GM21423 (cell line): ENCODE results near the gene LETM1.

Source experiments
- ATAC-seq: cut with Tn5 transposase; IDR thresholded peaks from one replicate; pipeline ENCODE4 v1.9.1; 2021; ENCODE audit warnings: mild to moderate bottlenecking, moderate library complexity; ENCODE audit not compliant: unreplicated experiment

The LETM1 gene

DNA sequence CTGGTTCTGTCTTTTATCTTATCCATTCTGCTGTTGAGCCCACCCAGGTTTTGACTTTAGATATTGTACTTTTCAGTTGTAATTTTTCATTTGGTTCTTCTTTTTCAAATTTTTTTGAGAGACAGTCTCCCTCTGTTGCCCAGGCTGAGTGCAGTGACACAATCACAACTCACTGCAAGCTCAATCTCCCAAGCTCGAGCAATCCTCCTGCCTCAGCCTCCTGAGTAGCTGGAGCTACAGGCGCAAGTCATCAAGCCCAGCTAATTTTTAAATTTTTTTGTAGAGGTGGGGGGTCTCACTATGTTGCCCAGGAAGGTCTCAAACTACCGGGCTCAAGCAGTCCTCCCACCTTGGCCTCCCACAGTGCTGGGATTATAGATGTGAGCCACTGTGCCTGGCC lies 25.7 kb downstream of the LETM1 start:
- ATAC-seq: no peak

DNA sequence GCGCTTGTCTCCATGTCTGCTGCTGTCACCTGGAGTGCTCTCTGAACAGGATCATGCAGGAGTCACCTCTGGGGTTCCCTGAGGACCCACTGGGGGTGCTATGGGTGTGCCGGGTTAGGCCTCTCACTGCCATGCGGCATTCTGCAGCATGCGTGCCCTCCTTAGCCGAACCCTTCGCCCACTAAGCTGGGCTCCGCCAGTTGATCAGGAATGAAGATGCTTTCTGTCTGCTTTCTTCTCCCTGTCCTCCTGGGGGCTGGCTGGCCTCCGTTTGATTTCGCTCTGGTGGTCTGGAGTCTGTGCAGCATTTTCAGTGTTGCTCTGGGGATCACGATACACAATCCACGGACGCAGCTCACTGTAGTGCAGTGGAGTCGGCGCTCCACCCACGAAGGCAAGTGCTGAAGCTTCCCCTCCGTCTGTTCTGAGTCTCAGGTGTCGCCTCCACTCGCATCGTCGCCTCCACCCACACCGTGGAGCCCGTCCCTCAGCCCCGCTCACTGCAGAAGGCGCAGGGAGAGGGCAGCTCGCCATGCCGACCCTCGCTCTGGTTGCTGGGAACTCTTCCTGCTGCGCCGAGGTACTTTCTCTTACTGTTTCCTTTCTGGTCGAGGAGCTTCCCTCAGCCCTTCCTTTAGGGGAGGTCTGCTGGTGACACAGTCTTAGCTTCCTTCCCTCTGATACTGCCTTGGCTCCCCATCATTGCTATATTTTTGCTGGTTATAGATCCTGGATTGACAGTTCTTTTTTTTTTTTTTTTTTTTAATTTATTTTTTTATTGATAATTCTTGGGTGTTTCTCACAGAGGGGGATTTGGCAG lies 29.2 kb downstream of the LETM1 start:
- ATAC-seq: no peak

DNA sequence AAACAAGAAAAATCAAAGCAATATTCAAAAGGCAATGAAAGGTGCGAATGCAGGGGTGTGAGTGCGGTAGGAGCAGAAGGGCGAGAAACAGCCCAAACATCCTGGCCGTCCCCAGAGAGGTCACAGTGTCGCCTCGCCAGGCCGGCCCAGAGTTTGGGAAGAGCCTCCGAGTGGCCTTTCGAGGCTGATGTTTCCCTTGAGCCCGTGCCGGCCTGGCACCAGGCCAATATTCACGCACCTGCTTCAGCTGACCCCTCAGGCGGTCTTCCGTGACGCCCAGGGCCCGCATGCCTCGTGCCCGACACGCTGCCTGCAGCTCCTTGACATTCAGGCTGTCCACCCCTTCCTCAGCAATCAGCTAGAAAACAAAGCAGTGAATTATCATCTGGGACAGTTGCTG lies 30.6 kb downstream of the LETM1 start:
- no peak for ATAC-seq

DNA sequence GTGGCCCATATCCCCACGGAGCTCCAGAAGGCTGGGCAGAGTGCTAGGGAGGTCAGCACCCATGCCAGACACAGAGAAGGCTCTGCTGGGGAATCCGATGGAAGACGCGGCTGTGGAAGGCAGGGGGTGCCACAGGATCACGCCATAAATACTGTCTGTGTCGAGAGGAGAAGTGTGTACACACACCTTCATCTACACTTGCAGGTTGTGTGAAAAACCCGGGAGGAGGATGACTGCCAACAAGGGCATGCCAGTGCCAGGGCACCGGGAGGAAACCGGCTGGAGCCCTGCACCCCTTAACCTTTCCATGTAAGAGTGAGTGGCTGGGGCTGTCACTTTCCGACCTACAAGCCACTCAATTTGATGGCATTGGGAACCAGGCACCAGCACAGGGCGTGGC lies 31.2 kb downstream of the LETM1 start:
- ATAC-seq: no peak

DNA sequence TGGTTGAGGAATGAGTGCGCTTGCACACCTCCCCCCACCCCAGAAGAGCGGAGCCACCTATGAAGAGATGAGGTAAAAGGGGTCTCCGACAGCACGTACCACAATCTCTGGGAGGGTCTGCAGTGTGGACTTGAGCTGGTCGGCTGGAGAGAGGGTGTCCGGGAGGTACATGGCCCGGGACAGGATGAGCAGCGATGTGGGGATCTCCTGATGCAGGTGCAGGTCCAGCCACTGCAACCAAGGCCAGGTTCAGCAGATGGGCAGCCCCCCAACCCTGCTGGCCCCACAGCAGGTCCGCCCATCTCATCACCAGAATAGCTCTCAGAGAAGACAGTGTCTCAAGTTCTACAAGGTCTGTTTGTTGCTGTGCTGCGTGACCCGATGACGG lies 32.4 kb downstream of the LETM1 start:
- no peak for ATAC-seq

DNA sequence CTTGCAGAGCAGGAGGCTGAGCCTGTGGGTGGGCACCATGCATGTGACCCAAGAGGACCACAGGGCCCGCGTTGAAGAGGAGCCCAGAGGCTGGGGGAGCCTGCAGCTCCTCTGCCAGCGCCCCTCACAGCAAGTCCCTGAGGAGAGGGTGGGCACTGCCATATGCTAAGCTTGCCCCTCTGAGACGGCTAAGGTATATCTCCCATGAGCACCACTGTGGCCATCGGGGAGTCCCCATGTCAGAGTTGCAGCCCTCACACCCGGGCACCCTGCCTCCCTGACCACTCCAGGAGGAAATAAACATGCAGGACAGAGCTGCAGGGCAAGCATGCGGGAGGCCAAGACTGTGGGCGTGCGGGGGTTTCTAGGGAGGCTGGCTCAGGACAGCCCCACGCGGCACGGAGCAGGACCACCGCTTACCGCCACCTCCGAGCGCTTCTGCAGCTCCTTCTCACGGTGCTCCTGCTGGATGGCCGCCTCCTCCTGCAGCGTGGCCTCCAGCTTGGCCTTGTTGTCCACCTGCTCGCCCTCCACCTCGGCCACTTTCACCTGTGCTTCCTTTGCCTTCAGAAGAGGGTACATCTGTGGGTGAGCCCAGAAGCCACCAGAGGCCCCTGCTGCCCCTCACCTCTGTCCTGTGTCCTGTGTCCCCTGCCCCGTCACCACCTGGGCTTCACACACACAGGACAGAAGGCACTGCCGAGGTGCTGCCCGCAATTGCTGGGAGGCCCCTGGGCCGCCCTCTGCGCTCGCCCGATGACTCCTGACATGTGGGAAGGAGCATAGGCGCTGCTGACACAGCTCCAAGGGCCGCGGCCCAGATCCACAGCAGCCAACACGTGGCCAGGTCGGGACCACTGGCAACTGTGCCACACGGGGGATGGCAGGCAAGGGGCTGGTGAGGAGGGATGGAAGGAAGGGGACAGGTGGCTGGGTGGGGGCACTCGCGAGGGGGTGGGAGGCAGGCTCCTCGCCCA lies 33.1 kb downstream of the LETM1 start:
- no peak for ATAC-seq

DNA sequence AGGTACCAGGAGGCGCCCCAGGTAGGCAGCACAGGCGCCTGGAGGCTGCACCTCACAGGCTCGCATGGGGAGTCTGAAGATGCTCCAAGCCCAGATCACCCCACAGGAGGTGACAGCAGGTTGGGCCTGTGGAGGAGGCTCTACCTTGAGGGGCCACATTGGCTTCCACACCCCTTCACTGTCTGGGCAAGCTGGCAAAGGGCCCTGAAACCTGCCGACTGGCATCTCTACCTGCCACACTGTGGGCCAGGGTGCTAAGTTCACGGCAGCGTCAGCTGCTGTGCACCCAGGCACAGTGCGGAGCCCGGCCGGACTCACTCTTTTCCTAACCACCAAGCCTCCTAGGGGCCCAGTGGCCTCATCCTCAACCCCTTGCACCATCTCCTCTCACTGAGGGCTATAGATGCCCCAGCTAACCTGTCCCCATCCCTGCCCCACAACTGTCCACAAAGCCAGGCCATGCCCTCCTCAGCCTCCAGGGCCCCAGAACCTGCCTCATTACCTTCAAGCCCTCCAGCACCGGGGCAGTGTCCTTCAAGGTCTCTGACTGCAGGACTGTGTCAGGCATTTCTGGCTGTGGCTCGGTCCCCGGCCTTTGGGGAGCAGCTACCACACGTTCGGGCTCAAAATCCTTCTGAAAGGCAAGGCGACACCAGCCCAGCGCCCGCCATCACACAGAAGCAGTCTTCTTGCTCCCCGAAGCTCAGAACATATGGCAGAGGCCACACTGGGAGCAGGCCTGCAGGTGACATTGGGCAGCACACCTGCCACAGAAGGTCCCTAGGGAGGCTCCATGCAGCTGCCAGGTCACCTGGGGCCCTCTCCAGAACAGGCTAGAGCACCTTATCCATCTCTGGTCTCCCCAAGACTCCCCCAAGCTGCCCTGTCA lies 34.0 kb downstream of the LETM1 start:
- ATAC-seq: no peak

DNA sequence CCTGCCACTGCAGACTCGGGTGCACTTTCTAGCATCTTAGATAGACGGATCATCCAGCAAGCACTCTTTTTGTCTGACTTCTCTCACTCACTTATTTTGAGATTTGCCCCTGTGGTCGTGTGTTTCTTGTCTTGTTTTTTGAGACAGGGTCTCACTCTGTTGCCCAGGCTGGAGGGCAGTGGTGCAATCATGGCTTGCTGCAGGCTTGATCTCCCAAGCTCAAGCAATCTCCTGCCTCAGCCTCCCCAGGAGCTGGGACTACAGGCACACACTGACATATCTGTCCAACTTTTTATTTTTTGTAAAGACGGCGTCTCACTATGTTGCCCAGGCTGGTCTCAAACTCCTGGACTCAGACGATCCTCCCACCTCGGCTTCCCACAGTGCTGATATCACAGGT lies 36.1 kb downstream of the LETM1 start:
- ATAC-seq: no peak

DNA sequence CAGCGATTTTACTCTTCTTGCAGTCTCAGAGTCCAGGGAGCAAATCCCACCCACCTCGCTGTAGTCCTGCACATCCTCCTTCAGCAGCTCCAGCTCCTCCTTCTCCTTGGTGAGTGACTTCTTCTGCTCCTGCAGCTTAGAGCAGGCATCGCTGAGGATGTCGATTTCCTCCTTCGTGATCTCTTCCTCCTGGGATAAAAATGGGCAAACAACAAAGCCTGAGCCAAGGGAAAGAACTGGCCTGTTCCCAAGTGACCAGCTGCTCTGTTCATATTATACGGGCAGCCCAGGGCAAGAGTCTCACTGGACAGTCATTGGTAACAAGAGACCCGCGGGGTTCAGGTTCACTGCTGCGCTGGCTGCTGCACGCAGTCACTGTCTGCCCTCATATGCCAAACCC lies 36.7 kb downstream of the LETM1 start:
- ATAC-seq: no peak

DNA sequence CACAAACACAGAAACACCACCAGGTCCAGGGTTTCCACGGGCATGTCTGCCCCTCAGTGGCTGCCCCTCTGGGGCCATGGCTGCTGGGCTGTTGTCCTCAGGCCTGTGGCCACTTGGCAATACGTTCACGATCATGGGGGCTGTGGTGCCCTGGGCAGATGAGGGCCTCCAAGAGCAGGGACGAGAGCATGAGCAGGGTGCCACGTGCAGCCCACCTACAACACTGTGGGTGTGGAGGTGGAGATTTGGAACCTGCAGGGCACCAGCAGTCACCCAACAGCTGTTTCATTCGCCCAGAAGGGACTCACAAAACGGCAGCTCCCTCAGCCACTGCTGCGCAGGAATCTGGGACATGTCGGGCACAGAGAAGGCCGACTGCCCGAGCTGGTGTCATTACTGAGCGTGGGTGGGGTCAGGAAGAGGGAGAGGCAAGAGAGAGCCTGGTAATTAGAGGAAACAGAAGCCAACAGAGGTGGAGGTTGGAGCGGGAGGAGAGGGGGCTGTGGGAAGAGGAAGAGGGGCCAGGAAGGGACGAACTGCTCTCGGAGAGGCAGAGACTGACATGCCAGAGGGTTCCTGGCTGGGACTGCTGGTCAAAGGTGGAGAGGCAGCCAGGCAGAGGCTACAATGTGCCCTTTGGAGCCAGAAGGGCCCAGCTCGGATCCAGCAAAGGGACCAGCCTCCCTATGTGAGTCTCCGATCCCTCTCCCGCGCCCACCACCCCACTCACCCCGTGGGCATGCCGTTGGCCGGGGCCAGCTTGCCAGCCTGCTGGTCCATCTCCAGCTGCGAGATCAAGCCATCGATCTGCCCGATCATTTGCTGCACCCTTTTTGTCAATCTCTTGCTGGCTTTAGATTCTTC lies 39.7 kb downstream of the LETM1 start:
- ATAC-seq: no peak

DNA sequence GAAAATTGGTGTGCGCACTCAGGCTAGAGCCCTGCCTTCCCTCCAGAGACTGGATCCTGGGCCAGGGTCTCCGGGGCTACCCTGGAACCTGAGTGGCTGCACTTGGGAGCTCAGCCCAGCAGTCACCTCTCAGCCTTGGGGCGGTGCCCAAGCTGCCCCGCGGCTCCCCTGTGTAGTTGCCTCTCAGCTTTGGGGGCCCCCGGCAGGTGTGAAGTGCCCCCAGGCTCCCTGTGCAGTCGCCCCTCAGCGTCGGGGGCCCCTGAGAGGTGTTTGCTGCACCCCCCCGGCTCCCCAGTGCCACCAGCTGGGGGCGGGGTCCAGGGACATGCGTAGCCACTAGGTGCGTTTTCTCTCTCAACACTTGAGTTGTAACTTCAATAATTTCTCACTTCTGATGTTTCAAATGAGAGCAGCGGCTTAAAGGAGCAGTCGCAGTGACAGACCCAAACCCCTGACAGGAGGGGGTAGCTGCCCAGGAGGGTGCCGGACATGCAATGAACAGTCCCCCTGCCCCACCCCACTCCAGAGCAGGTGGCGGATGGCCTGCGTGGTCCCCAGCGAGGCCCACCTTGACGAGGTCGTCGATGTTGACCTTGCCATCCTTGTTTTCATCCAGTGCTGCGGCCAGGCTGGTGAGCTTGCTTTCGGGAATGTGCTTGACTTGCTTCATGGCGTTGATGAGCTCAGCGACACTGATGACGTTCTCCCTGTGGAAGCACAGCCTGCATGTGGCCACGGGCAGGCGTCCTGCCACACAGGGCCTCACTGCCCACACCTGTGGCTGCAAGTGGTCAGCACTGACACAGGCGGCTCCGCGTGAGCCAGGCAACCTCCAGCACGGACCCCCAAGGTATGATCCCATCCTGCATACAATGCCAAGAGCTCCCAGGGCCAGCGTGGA lies 40.6 kb downstream of the LETM1 start:
- no peak for ATAC-seq

DNA sequence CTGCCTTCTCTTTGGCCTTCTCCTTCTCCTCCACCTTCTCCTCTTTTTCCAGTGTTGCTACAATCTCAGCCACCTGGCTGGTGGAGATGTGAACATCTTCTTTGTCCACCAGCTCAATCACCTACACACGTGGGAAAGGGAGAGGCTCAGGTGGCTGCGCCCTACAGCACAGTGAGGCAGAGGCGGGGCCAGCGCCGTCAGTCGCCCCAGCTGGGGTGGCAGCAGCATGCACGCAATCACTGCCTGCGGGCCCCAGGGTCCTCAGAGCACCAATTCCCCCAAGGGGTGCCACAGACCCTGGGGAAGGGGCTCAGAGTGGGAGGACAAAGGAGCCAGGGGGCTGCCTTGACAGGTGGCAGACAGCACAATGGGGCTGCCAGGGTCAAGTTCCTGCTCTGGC lies 41.5 kb downstream of the LETM1 start:
- ATAC-seq: no peak

DNA sequence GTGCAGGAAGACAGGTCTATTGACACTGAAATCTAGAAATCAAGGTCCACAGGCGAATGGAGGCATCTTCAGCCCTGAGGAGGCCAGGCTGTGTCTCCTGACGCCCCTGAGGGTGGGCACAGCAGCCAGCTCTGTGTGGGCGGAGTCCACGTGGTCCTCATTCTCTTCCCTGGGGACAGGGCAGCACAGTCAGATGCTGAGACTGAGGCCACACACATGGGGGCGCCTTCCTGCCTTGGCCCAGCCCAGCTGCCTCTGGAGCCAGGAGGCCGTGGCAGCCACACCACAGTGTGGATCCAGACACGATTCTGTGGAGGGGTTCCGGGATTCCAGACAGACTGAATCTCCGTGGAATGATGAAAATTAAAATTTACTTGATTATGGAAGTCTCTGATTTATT lies 42.0 kb downstream of the LETM1 start:
- no peak for ATAC-seq

DNA sequence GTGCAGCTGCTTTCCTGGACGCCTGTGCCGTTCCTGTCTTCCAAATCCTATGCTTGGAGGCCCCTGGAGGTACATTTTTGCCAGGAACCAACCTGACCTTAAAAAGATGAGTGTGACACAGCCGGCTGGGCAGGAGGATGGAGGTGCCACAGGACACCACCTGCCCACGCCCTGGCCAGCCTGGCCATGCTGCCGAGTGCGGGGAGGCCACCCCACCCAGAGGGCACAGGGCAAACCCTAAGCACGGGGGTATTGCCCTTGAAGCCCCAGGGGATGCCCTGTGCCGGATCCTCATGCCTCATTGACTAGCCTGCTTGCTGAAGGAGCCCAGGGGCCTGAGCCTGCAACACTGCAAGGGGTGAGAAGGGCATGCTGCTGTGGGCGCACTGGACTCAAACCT lies 42.7 kb downstream of the LETM1 start:
- no peak for ATAC-seq

DNA sequence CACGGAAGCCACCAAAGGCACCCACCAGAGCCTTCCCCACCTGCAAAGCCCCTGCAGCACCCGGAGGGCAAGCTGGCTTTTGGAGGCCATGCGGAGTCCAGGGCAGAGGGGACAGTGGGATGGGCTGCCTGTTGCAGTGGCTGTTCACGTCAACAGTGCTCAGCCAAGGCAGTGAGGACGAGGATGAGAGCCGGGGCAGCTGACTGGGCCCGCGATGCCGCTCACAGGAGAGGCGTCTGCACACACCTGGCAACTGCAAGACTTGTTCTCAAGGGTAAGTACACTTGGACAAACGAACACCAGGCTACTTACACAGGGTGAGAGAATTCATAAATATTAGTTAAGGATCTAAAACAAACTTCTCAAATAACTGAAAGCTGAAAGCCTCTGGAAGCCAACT lies 43.2 kb downstream of the LETM1 start:
- no peak for ATAC-seq

DNA sequence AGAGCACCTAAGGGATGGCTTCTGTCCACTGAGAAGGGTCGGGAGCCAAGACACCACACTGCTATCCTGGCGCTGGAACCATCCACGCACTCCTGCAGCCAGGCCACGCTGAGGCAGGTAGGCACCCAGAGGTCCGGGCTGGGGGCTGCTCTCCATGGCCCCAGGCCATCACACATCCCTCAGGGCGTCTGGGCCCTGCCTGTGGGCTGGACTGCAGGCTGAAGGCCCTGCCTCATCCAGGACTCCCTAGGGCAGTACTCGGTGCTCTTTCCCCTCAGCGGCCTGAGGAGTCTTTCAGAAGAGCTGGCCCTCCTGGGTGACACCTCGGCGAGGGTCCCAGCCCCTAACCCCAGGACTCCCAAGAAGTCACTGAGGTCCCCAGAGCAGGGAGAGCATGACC lies 45.2 kb downstream of the LETM1 start:
- ATAC-seq: no peak

DNA sequence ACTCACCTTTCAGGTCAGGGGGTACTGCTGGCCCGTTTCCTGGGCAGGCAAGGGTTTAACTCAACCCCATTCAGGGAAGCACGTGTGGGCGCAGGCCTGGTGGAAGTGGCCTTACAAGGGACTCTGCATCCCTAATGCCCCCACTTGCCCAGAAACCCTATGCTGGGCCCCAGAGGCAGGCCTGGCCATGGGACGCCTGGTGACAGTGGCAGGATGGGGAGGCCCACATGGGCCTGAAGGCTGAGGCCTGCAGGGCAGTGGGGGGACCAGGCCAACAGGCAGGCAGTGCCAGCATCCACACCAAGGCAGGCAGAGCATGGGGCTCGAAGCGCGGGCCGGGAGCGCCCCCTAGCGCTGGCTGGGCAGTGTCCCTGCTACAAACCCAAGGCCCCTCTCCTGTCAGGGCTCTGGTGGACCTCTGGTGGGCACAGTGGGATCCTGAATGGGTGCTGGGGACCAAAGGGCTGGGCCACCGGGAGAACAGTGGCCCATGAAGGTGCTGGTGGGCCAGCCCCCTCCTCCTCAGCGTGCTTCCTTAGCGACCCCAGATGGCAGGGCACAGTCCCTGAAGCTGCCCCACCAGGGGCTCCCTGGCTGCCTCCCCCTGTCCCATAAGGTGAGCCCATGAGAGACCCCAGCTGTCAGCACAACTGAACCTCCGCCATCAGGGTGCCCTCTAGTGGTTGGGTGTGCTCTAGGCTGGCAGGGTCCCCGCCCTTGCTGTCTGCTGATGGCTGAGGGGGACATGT lies 46.0 kb downstream of the LETM1 start:
- ATAC-seq: no peak
